ENCODE data around the gene EVI2B. TPM values are rescaled to one million over a fixed set of nuclear protein-coding genes. Genes with fewer than 3 reads are reported as not detected.

The EVI2B gene
- total and polyA plus RNA-seq, 4 donors = 2.8 to 5.8 (median 3.7) TPM

- H3K4me3 ChIP-seq (ENCODE audit: low read depth in 1 of 3, low read length in 3 of 3) = no peak overlapping the region
Observed at GRCh38 chr17:31273516-31273915, 40.3 kb downstream of the EVI2B start.

More at GRCh38 chr17:31273516-31273915, 40.3 kb downstream of the EVI2B start:
- Histone ChIP-seq H3K36me3 (ENCODE audit: control insufficient read depth in 4 of 4, insufficient read depth in 3 of 4, low read depth in 1 of 4, low read length in 3 of 4) (peaks cover 0 to 16% (median 9%) of the 10 kb centered on the region in 4 donors), H3K4me1 (ENCODE audit: control insufficient read depth in 4 of 4, insufficient read depth in 4 of 4, low read length in 3 of 4) (peaks cover 0 to 11% (median 3%) of the 10 kb centered on the region in 4 donors), H3K27ac (ENCODE audit: low read depth in 1 of 2, low read length in 2 of 2) (no peak overlapping the region), H3K9ac (ENCODE audit: low read depth in 1 of 2, low read length in 2 of 2) (no peak overlapping the region), H3K9me3 (ENCODE audit: control insufficient read depth in 4 of 4, low read length in 3 of 4) (no peaks in the 10 kb centered on the region), H3K27me3 (ENCODE audit: control insufficient read depth in 4 of 4, insufficient read depth in 4 of 4, low read length in 3 of 4) (no peaks in the 10 kb centered on the region)
- no peak for DNase-seq (ENCODE audit: low spot score)
- WGBS = 86% methylated on average over 1 of the region's 1 CpG
- TF ChIP-seq NR2F2 (IDR thresholded peaks at IDR 0.05) (no peak), CTCF (IDR thresholded peaks at IDR 0.05; ENCODE audit: low read depth, low read length, missing input control) (no peak), HNF4G (IDR thresholded peaks at IDR 0.05) (no peak), GABPA (IDR thresholded peaks at IDR 0.05 in 1 of 2, conservative IDR thresholded peaks at IDR 0.05 in 1 of 2) (no peak), SP1 (IDR thresholded peaks at IDR 0.05) (no peak), YY1 (IDR thresholded peaks at IDR 0.05) (no peak), MAX (IDR thresholded peaks at IDR 0.05) (no peak), REST (IDR thresholded peaks at IDR 0.05) (no peak), TAF1 (conservative IDR thresholded peaks at IDR 0.05) (no peak), HNF4A (conservative IDR thresholded peaks at IDR 0.05) (no peak), ATF3 (IDR thresholded peaks at IDR 0.05) (no peak), RXRA (IDR thresholded peaks at IDR 0.05) (no peak), ZBTB33 (IDR thresholded peaks at IDR 0.05) (no peak), FOXA2 (IDR thresholded peaks at IDR 0.05) (no peak), EGR1 (IDR thresholded peaks at IDR 0.05; ENCODE audit: low read depth in 2 of 2) (no peak), JUND (IDR thresholded peaks at IDR 0.05) (no peak), RAD21 (IDR thresholded peaks at IDR 0.05) (no peak), FOXA1 (IDR thresholded peaks at IDR 0.05) (no peak)

Data from liver (tissue), 9 donors.